PC-3 (cell line): ENCODE data around the gene SENP8. TPM values are rescaled to one million over a fixed set of nuclear protein-coding genes. Genes with fewer than 3 reads are reported as not detected.

Source experiments
- ATAC-seq: fragments of 200-7000 bp; cut with Tn5 transposase; 2 replicates; pipeline ENCODE4 v1.9.1; 2020; ENCODE audit warnings: mild to moderate bottlenecking, moderate library complexity
- BruUV-seq: library from RNA; stranded (reverse); fragments of 400-500 nt; replicated peaks from 2 replicates; lab custom pipeline; 2021; lab: Mats Ljungman, UMichigan
- CTCF ChIA-PET: fragments of 300-600 bp; sonication (Branson Sonifier 250); formaldehyde crosslinking; loops from one replicate; lab custom pipeline; 2022; ENCODE audit warnings: antibody characterized with exemption; lab: Charles Lee
- POLR2A ChIA-PET: fragments of 300-600 bp; sonication (Branson Sonifier 250); formaldehyde crosslinking; loops from one replicate; lab custom pipeline; 2022; ENCODE audit warnings: antibody characterized with exemption; ENCODE audit not compliant: unreplicated experiment; lab: Charles Lee
- DNase-seq: peaks from one replicate; pipeline ENCODE4 v3.0.0-alpha.2; 2015
- H2AFZ ChIP-seq: fragments of 300-600 bp; sonication (generic); 2 replicates; pipeline ENCODE4 v1.6.0; 2016; ENCODE audit warnings: antibody characterized with exemption, low read length
- H3F3A ChIP-seq: fragments of 300-600 bp; sonication (generic); one replicate; pipeline ENCODE4 v1.6.0; 2017; ENCODE audit warnings: antibody characterized with exemption, low read length, control low read depth, mild to moderate bottlenecking; ENCODE audit not compliant: unreplicated experiment
- H3K27ac ChIP-seq: fragments of 300-600 bp; sonication (generic); 2 replicates; pipeline ENCODE4 v1.5.1; 2016; ENCODE audit warnings: mild to moderate bottlenecking, low read length
- H3K27me3 ChIP-seq: fragments of 300-600 bp; sonication (generic); 2 replicates; pipeline ENCODE4 v1.6.1; 2016; ENCODE audit warnings: low read length, mixed read lengths
- H3K36me3 ChIP-seq: fragments of 300-600 bp; sonication (generic); 2 replicates; pipeline ENCODE4 v1.6.1; 2016; ENCODE audit warnings: low read depth, mixed run types, low read length, mixed read lengths
- H3K4me1 ChIP-seq: fragments of 300-600 bp; sonication (generic); 2 replicates; pipeline ENCODE4 v1.5.1; 2016; ENCODE audit warnings: low read length; ENCODE audit not compliant: insufficient read depth
- H3K4me2 ChIP-seq: fragments of 300-600 bp; sonication (generic); 2 replicates; pipeline ENCODE4 v1.6.0; 2016; ENCODE audit warnings: low read length
- H3K4me3 ChIP-seq: fragments of 300-600 bp; sonication (generic); 2 replicates; pipeline ENCODE4 v1.5.1; 2016; ENCODE audit warnings: mild to moderate bottlenecking, low read length, mixed read lengths
- H3K79me2 ChIP-seq: fragments of 300-600 bp; sonication (generic); 2 replicates; pipeline ENCODE4 v1.6.1; 2017; ENCODE audit warnings: low read length, mixed read lengths
- H3K9ac ChIP-seq: fragments of 300-600 bp; sonication (generic); 2 replicates; pipeline ENCODE4 v1.6.0; 2016; ENCODE audit warnings: mild to moderate bottlenecking, low read length
- H3K9me2 ChIP-seq: fragments of 300-600 bp; sonication (generic); replicated peaks from 2 replicates; pipeline ENCODE4 v1.6.1; 2016; ENCODE audit warnings: mixed run types, low read length, mixed read lengths
- H3K9me3 ChIP-seq: fragments of 300-600 bp; sonication (generic); 2 replicates; pipeline ENCODE4 v1.6.1; 2016; ENCODE audit warnings: low read length, mixed read lengths
- H4K20me1 ChIP-seq: fragments of 300-600 bp; sonication (generic); 2 replicates; pipeline ENCODE4 v1.6.1; 2016; ENCODE audit warnings: low read length, mixed read lengths
- EZH2 ChIP-seq: fragments of 300-600 bp; sonication (generic); IDR thresholded peaks from one replicate; pipeline ENCODE4 v1.6.1; 2017; ENCODE audit warnings: antibody characterized with exemption, mild to moderate bottlenecking, low read length; ENCODE audit not compliant: unreplicated experiment
- EZH2phosphoT487 ChIP-seq: fragments of 300-600 bp; sonication (generic); IDR thresholded peaks from 2 replicates; pipeline ENCODE4 v1.6.1; 2018; ENCODE audit warnings: mild to moderate bottlenecking, antibody characterized with exemption, low read length, borderline replicate concordance
- intact Hi-C: fragments of 100-400 bp; cut with micrococcal nuclease; formaldehyde crosslinking; loops from 2 replicates; pipeline ENCODE4 v1.9.0; 2023
- total RNA-seq: library from RNA; depleted of rRNA; stranded (reverse); fragments of >200 nt; gene quantifications from 2 replicates; pipeline ENCODE4 v1.2.3, GENCODE V29; 2014; rRNA removed
- TF ChIP-seq, protein P1 (sequence below): fragments of 300-600 bp; sonication (generic); conservative IDR thresholded peaks from 2 replicates; pipeline ENCODE4 v1.5.1; 2017; ENCODE audit warnings: antibody characterized with exemption, low read depth, mild to moderate bottlenecking, low read length

SENP8 gene
- total RNA-seq, 1 experiment from 2014 or later: 4.2 TPM

DNA sequence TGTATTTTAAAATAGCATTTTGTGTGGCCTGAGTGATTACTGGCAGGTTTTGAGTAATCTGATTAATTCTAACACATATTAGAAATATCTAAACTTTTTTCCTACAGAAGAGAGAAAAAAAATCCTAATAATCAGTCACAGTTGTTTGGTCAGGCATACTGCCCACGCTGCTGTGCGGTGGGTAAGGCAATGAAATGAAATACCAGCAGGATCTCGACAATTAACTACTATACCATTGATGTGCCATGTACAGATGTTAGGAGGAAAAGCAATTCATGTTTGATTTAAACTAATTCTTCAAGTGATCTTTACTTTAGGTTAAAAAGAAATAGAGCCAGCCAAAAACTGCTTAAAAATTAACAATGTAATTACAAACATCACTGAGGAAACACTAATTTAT is 74.2 kb downstream of the SENP8 start:
- intact Hi-C loops: no loop called here
- Histone ChIP-seq H2AFZ (no peak overlapping the region), H3K9me2 (no peaks in the 10 kb centered on the region), H3F3A (no peaks in the 10 kb centered on the region), H4K20me1 (no peaks in the 10 kb centered on the region), H3K4me3 (no peak overlapping the region), H3K36me3 (no peaks in the 10 kb centered on the region), H3K4me1 (no peaks in the 10 kb centered on the region), H3K9me3 (no peaks in the 10 kb centered on the region), H3K27ac (no peak overlapping the region), H3K27me3 (no peaks in the 10 kb centered on the region), H3K9ac (no peak overlapping the region), H3K4me2 (no peak overlapping the region), H3K79me2 (no peaks in the 10 kb centered on the region)
- TF ChIP-seq, protein P1, sequence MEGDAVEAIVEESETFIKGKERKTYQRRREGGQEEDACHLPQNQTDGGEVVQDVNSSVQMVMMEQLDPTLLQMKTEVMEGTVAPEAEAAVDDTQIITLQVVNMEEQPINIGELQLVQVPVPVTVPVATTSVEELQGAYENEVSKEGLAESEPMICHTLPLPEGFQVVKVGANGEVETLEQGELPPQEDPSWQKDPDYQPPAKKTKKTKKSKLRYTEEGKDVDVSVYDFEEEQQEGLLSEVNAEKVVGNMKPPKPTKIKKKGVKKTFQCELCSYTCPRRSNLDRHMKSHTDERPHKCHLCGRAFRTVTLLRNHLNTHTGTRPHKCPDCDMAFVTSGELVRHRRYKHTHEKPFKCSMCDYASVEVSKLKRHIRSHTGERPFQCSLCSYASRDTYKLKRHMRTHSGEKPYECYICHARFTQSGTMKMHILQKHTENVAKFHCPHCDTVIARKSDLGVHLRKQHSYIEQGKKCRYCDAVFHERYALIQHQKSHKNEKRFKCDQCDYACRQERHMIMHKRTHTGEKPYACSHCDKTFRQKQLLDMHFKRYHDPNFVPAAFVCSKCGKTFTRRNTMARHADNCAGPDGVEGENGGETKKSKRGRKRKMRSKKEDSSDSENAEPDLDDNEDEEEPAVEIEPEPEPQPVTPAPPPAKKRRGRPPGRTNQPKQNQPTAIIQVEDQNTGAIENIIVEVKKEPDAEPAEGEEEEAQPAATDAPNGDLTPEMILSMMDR: no peak
- TF ChIP-seq EZH2: no peak
- no peak for TF ChIP-seq EZH2phosphoT487
- DNase-seq (no peak), ATAC-seq (no peak)
- POLR2A ChIA-PET: no interaction called here
- BruUV-seq: no TSS peak
- CTCF ChIA-PET: no interaction called here

Other genes starting within 250 kb of the SENP8 start
- 14.3 and 18.3 TPM in 2 replicates for gene MYO9A, start 253 bp upstream of the SENP8 start, total RNA-seq
- gene GRAMD2A, start 79.4 kb downstream of the SENP8 start, total RNA-seq: 0.07 TPM in 1 of 2 replicates, not detected in the other
- gene PKM, start 112.8 kb downstream of the SENP8 start, total RNA-seq: 1,963 and 2,296 TPM in 2 replicates
- not detected in 2 replicates for gene PARP6, start 154.2 kb downstream of the SENP8 start, total RNA-seq
- not detected in 2 replicates for gene CELF6, start 201.8 kb downstream of the SENP8 start, total RNA-seq